Measurements from ENCODE around the gene OPRM1.

OPRM1 gene

GRCh38 chr6:154157706-154158105, 118.7 kb downstream of the OPRM1 start:
- no peaks in the 10 kb centered on the region for H4K20me1 ChIP-seq (ENCODE audit: insufficient read depth, low read length)
- H3K9ac ChIP-seq (ENCODE audit: low read depth, low read length) = peak overlapping the region; percentile 53
- H2AFZ ChIP-seq (ENCODE audit: low read depth, low read length) = peak overlapping the region; percentile 47; the same call in 1 of the 2 replicates
- H3K4me3 ChIP-seq (ENCODE audit: low read depth in 1 of 2, low read length in 2 of 2) = no peak overlapping the region; a peak in 1 of 4 replicates
- peak overlapping the region; percentile 66 for H3K4me2 ChIP-seq (ENCODE audit: insufficient read depth, low read length)
- ATAC-seq (ENCODE audit: insufficient read depth, low read depth) (no peak), DNase-seq (no peak)
- peak overlapping the region; percentile 93 for H3K27ac ChIP-seq (ENCODE audit: low read length)
- H3K27me3 ChIP-seq (ENCODE audit: insufficient read depth, low read length, poor library complexity) = no peaks in the 10 kb centered on the region
- H3K79me2 ChIP-seq (ENCODE audit: insufficient read depth, low read length) = no peaks in the 10 kb centered on the region
- peaks cover 45% of the 10 kb centered on the region for H3K4me1 ChIP-seq (ENCODE audit: insufficient read depth, low read length)
- TF ChIP-seq CTCF (IDR thresholded peaks at IDR 0.05; ENCODE audit: borderline replicate concordance, extremely low read depth, low read length, poor library complexity, severe bottlenecking) (no peak), EZH2 (IDR thresholded peaks at IDR 0.05; ENCODE audit: borderline replicate concordance, low read depth, low read length, severe bottlenecking) (no peak)
- H3K9me3 ChIP-seq (ENCODE audit: insufficient read depth, low read length, severe bottlenecking) = peaks cover 3% of the 10 kb centered on the region
- peaks cover 9% of the 10 kb centered on the region; the same call in 1 of the 2 replicates for H3K36me3 ChIP-seq (ENCODE audit: insufficient read depth, low read length)

DNA sequence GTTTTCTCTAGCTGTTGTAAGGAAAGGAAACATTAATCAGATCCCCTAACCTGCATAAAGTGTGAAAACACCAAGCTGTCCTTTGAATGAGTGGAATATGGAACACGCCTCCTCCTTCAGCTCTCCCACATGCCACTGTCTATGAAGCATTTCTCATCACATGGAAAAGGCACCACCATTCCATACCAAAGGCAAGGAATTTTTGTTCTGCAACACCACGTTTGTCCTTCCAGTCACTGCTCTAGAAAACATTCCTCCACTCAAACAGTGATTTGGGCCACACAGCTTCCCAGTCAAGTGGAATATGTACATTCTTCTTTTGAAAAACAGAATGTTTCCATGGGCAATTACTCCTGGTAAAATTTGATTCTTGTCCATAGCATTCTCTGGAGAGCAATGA, 120.1 kb downstream of the OPRM1 start:
- H4K20me1 ChIP-seq (ENCODE audit: insufficient read depth, low read length) = no peaks in the 10 kb centered on the region
- no peaks in the 10 kb centered on the region for H3K79me2 ChIP-seq (ENCODE audit: insufficient read depth, low read length)
- H3K4me2 ChIP-seq (ENCODE audit: insufficient read depth, low read length) = no peak overlapping the region
- H3K36me3 ChIP-seq (ENCODE audit: insufficient read depth, low read length) = peaks cover 13% of the 10 kb centered on the region; the same call in 1 of the 2 replicates
- no peaks in the 10 kb centered on the region for H3K27me3 ChIP-seq (ENCODE audit: insufficient read depth, low read length, poor library complexity)
- ATAC-seq (ENCODE audit: insufficient read depth, low read depth) (no peak), DNase-seq (no peak)
- no peak overlapping the region for H2AFZ ChIP-seq (ENCODE audit: low read depth, low read length)
- H3K4me1 ChIP-seq (ENCODE audit: insufficient read depth, low read length) = peaks cover 45% of the 10 kb centered on the region
- 0 out of 2 replicates have a peak overlapping the region, but pooled peaks have one; percentile 34 for H3K27ac ChIP-seq (ENCODE audit: low read length)
- no peak overlapping the region for H3K9ac ChIP-seq (ENCODE audit: low read depth, low read length)
- peaks cover 3% of the 10 kb centered on the region for H3K9me3 ChIP-seq (ENCODE audit: insufficient read depth, low read length, severe bottlenecking)
- TF ChIP-seq CTCF (IDR thresholded peaks at IDR 0.05; ENCODE audit: borderline replicate concordance, extremely low read depth, low read length, poor library complexity, severe bottlenecking) (no peak), EZH2 (IDR thresholded peaks at IDR 0.05; ENCODE audit: borderline replicate concordance, low read depth, low read length, severe bottlenecking) (no peak)
- H3K4me3 ChIP-seq (ENCODE audit: low read depth in 1 of 2, low read length in 2 of 2) = no peak overlapping the region

GRCh38 chr6:154161689-154162088, 122.6 kb downstream of the OPRM1 start:
- H2AFZ ChIP-seq (ENCODE audit: low read depth, low read length) = no peak overlapping the region
- H3K27me3 ChIP-seq (ENCODE audit: insufficient read depth, low read length, poor library complexity) = no peaks in the 10 kb centered on the region
- H3K36me3 ChIP-seq (ENCODE audit: insufficient read depth, low read length) = peaks cover 23% of the 10 kb centered on the region
- TF ChIP-seq CTCF (IDR thresholded peaks at IDR 0.05; ENCODE audit: borderline replicate concordance, extremely low read depth, low read length, poor library complexity, severe bottlenecking) = no peak
- no peak for TF ChIP-seq EZH2 (IDR thresholded peaks at IDR 0.05; ENCODE audit: borderline replicate concordance, low read depth, low read length, severe bottlenecking)
- H3K4me1 ChIP-seq (ENCODE audit: insufficient read depth, low read length) = peaks cover 25% of the 10 kb centered on the region
- no peaks in the 10 kb centered on the region for H4K20me1 ChIP-seq (ENCODE audit: insufficient read depth, low read length)
- no peak overlapping the region for H3K4me3 ChIP-seq (ENCODE audit: low read depth in 1 of 2, low read length in 2 of 2)
- no peak for DNase-seq
- H3K4me2 ChIP-seq (ENCODE audit: insufficient read depth, low read length) = no peak overlapping the region
- H3K9me3 ChIP-seq (ENCODE audit: insufficient read depth, low read length, severe bottlenecking) = no peaks in the 10 kb centered on the region
- no peak overlapping the region for H3K9ac ChIP-seq (ENCODE audit: low read depth, low read length)
- no peak for ATAC-seq (ENCODE audit: insufficient read depth, low read depth)
- H3K79me2 ChIP-seq (ENCODE audit: insufficient read depth, low read length) = no peaks in the 10 kb centered on the region
- no peak overlapping the region for H3K27ac ChIP-seq (ENCODE audit: low read length)

- no peak overlapping the region for H3K27ac ChIP-seq (ENCODE audit: low read length)
- H3K4me2 ChIP-seq (ENCODE audit: insufficient read depth, low read length) = no peak overlapping the region
- peaks cover 29% of the 10 kb centered on the region for H3K36me3 ChIP-seq (ENCODE audit: insufficient read depth, low read length)
- no peak overlapping the region for H3K9ac ChIP-seq (ENCODE audit: low read depth, low read length)
- H3K9me3 ChIP-seq (ENCODE audit: insufficient read depth, low read length, severe bottlenecking) = no peaks in the 10 kb centered on the region
- no peaks in the 10 kb centered on the region for H3K27me3 ChIP-seq (ENCODE audit: insufficient read depth, low read length, poor library complexity)
- no peak overlapping the region for H2AFZ ChIP-seq (ENCODE audit: low read depth, low read length)
- TF ChIP-seq EZH2 (IDR thresholded peaks at IDR 0.05; ENCODE audit: borderline replicate concordance, low read depth, low read length, severe bottlenecking) (no peak), CTCF (IDR thresholded peaks at IDR 0.05; ENCODE audit: borderline replicate concordance, extremely low read depth, low read length, poor library complexity, severe bottlenecking) (no peak)
- ATAC-seq (ENCODE audit: insufficient read depth, low read depth) = no peak
- peaks cover 8% of the 10 kb centered on the region for H3K4me1 ChIP-seq (ENCODE audit: insufficient read depth, low read length)
- H3K4me3 ChIP-seq (ENCODE audit: low read depth in 1 of 2, low read length in 2 of 2) = no peak overlapping the region
- no peak for DNase-seq
- no peaks in the 10 kb centered on the region for H4K20me1 ChIP-seq (ENCODE audit: insufficient read depth, low read length)
- H3K79me2 ChIP-seq (ENCODE audit: insufficient read depth, low read length) = no peaks in the 10 kb centered on the region
These were observed 125.4 kb downstream of the OPRM1 start for GRCh38 chr6:154164397-154164796.
